ENCODE data around the gene SRSF11.

The SRSF11 gene

DNA sequence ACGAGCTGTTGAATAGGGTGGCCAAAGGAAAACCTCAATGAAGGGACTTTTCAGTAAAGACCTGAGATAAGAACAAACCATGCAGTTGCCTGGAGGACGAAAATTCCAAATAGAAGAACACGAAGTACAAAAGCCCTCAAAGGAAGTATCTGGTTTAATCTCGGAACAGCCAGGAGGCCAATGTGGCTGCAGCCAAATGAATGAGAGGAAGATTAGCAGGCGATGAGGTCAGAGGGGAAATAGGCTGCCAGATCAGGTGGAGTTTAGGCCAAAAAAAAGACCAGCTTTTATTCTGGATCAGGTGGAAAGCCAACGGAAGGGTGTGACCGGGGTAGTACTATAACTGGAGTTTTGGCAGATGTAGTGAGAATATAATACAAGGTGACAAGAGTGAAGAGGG is 43.7 kb downstream of the SRSF11 start:
- DNase-seq (ENCODE audit: extremely low spot score), result no peak
- CTCF ChIA-PET, result no interaction called here
- TF ChIP-seq FOXM1 (IDR thresholded peaks at IDR 0.05; ENCODE audit: borderline replicate concordance) (no peak), LEF1 (IDR thresholded peaks at IDR 0.05; ENCODE audit: borderline replicate concordance) (no peak), FOXA1 (IDR thresholded peaks at IDR 0.05) (no peak), TARDBP (IDR thresholded peaks at IDR 0.05) (no peak), HDGF (IDR thresholded peaks at IDR 0.05; ENCODE audit: borderline replicate concordance) (no peak), SP1 (IDR thresholded peaks at IDR 0.05) (no peak), FOXK2 (IDR thresholded peaks at IDR 0.05) (no peak), BHLHE40 (IDR thresholded peaks at IDR 0.05; ENCODE audit: borderline replicate concordance) (no peak), ELF4 (IDR thresholded peaks at IDR 0.05) (no peak), NFRKB (IDR thresholded peaks at IDR 0.05) (no peak), L3MBTL2 (conservative IDR thresholded peaks at IDR 0.05) (no peak)
- POLR2A ChIA-PET, result no interaction called here

DNA sequence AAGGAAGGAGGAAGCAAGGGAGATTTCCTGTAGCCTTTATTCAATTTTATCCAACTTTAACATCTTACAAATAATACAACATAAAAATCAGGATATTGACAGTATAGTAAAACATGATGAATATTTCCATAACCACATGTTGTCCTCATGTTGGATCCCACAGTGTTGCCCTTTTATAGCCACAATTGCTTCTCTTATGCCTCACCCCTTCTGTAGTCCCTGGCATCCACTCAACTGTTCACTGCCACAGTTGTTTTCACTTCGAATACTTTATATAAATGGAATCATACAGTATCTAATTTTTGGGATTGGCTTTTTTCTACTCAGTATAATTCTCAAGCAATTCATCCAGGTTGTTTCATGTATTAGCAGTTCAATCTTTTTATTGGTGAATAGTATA is 44.8 kb downstream of the SRSF11 start:
- DNase-seq (ENCODE audit: extremely low spot score), result no peak
- ChIA-PET CTCF (no interaction called here), POLR2A (no interaction called here)
- no peak for TF ChIP-seq TARDBP (IDR thresholded peaks at IDR 0.05)
- TF ChIP-seq LEF1 (IDR thresholded peaks at IDR 0.05; ENCODE audit: borderline replicate concordance), result no peak
- no peak for TF ChIP-seq CTBP1 (IDR thresholded peaks at IDR 0.05; ENCODE audit: borderline replicate concordance)
- no peak for TF ChIP-seq FOXK2 (IDR thresholded peaks at IDR 0.05)
- TF ChIP-seq BHLHE40 (IDR thresholded peaks at IDR 0.05; ENCODE audit: borderline replicate concordance), result no peak
- TF ChIP-seq HDGF (IDR thresholded peaks at IDR 0.05; ENCODE audit: borderline replicate concordance), result no peak
- no peak for TF ChIP-seq SUZ12 (IDR thresholded peaks at IDR 0.05)
- TF ChIP-seq SP1 (IDR thresholded peaks at IDR 0.05), result no peak
- no peak for TF ChIP-seq ELF4 (IDR thresholded peaks at IDR 0.05)
- TF ChIP-seq NFRKB (IDR thresholded peaks at IDR 0.05), result no peak
- TF ChIP-seq ARNT (IDR thresholded peaks at IDR 0.05), result no peak
- TF ChIP-seq, protein P1, sequence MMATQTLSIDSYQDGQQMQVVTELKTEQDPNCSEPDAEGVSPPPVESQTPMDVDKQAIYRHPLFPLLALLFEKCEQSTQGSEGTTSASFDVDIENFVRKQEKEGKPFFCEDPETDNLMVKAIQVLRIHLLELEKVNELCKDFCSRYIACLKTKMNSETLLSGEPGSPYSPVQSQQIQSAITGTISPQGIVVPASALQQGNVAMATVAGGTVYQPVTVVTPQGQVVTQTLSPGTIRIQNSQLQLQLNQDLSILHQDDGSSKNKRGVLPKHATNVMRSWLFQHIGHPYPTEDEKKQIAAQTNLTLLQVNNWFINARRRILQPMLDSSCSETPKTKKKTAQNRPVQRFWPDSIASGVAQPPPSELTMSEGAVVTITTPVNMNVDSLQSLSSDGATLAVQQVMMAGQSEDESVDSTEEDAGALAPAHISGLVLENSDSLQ (IDR thresholded peaks at IDR 0.05), result no peak
- no peak for TF ChIP-seq FOXM1 (IDR thresholded peaks at IDR 0.05; ENCODE audit: borderline replicate concordance)
- no peak for TF ChIP-seq FOXA1 (IDR thresholded peaks at IDR 0.05)

DNA sequence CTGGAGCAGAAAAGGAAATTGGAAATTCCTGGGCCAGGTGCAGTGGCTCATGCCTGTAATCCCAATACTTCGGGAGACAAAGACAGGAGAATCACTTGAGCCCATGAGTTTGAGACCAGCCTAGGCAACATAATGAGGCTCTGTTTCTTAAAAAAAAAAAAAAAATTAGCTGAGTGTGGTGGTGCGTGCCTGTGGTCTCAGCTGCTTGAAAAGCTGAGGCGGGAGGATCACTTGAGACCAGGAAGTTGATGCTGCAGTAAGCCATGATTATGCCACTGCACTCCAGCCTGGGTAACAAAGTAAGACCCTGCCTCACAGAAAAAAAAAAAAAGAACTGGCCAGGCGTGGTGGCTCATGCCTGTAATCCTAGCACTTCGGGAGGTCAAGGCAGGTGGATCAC is 56.7 kb downstream of the SRSF11 start:
- CTCF ChIA-PET, result no interaction called here
- TF ChIP-seq SP1 (IDR thresholded peaks at IDR 0.05), result no peak
- no peak for DNase-seq (ENCODE audit: extremely low spot score)
- POLR2A ChIA-PET, result no interaction called here

DNA sequence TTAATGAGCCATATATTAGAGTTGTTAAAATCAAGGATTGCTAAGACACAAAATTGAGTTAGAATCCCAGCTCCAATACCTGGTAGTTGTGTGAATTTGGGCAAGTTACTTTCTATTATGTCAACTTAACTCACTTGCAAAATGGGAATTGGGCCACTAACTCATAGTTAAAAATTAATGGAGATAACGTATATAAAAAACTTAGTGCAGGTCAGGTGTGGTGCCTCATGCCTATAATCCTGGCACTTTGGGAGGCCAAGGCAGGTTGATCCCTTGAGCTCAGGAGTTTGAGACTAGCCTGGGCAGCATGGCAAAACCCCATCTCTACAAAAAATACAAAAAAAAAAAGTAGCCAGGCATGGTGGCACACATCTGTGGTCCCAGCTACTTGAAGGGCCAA is 57.5 kb downstream of the SRSF11 start:
- ChIA-PET CTCF (no interaction called here), POLR2A (no interaction called here)
- DNase-seq (ENCODE audit: extremely low spot score), result no peak

DNA sequence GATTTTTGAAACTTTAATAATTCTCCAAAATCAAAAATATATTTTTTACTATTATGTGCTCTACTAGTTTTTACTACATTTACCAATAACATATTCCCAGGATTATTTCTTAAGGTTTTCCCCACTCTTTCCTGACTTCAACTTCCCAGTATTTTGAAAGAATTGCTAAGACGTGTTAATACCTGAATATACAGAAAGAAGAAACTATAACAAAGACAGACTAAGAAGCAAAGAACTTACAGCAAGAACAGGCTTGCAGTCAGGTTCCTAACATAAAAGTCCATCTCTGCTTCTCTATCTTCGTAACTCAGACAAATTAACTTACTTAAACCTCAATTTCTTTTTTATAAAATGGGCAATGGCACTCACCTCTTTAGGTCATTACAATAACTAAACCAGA is 63.2 kb downstream of the SRSF11 start:
- no peak for DNase-seq (ENCODE audit: extremely low spot score)
- TF ChIP-seq NFRKB (IDR thresholded peaks at IDR 0.05), result no peak
- ChIA-PET CTCF (no interaction called here), POLR2A (interaction anchor here (0.6 to 0.7 kb wide), 2 partner anchors 59 to 70 kb away, joined by 3 read pairs; partner anchors contain the start of gene ANKRD13C)

More for the DNA sequence above, 57.5 kb downstream of the SRSF11 start:
- TF ChIP-seq ZNF384 (IDR thresholded peaks at IDR 0.05) (no peak), ELF4 (IDR thresholded peaks at IDR 0.05) (no peak), CTBP1 (IDR thresholded peaks at IDR 0.05; ENCODE audit: borderline replicate concordance) (no peak), HDGF (IDR thresholded peaks at IDR 0.05; ENCODE audit: borderline replicate concordance) (no peak), LEF1 (IDR thresholded peaks at IDR 0.05; ENCODE audit: borderline replicate concordance) (no peak), L3MBTL2 (conservative IDR thresholded peaks at IDR 0.05) (no peak), SP1 (IDR thresholded peaks at IDR 0.05) (no peak), FOXK2 (IDR thresholded peaks at IDR 0.05) (no peak), BHLHE40 (IDR thresholded peaks at IDR 0.05; ENCODE audit: borderline replicate concordance) (no peak)
- TF ChIP-seq, protein P1 (IDR thresholded peaks at IDR 0.05), result no peak

DNA sequence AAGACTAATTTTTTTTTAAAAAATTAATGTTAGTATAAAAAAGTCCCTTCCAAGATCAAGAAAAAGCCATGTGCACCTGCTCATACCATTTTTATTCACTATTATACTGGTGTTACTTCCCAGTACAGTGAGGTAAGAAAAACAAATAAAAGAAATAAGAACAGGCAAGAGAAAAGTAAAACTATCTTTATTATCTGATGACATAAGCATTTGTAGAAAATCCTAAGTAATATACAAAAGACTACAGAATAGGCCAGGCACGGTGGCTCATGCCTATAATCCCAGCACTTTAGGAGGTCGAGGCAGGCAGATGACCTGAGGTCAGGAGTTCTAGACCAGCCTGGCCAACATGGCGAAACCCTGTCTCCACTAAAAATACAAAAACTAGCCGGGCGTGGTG is 65.3 kb downstream of the SRSF11 start:
- ChIA-PET POLR2A (no interaction called here), CTCF (no interaction called here)
- no peak for DNase-seq (ENCODE audit: extremely low spot score)
- TF ChIP-seq L3MBTL2 (conservative IDR thresholded peaks at IDR 0.05), result no peak
- TF ChIP-seq HDGF (IDR thresholded peaks at IDR 0.05; ENCODE audit: borderline replicate concordance), result no peak
- TF ChIP-seq BHLHE40 (IDR thresholded peaks at IDR 0.05; ENCODE audit: borderline replicate concordance), result no peak
- no peak for TF ChIP-seq FOXA1 (IDR thresholded peaks at IDR 0.05)
- no peak for TF ChIP-seq TARDBP (IDR thresholded peaks at IDR 0.05)
- TF ChIP-seq NFRKB (IDR thresholded peaks at IDR 0.05), result no peak
- TF ChIP-seq ARNT (IDR thresholded peaks at IDR 0.05), result no peak

DNA sequence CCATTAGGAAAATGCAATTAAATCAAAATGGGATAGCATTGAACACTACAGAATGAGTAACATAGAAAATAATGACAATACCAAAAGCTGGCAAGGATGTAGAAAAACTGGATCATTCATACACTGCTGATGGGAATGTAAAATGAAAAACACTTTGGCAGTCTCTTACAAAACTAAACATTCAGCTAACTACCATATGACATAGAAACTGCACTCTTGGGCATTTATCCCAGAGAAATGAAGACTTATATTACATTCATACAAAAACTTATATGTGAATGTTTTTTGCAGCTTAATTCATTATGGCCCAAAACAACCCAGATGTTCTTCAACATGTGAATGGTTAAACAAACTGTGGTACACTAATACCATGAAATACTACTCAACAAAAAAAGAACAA is 67.0 kb downstream of the SRSF11 start:
- ChIA-PET CTCF (no interaction called here), POLR2A (interaction anchor here (1.2 kb wide), 1 partner anchor 123 kb away, joined by 3 read pairs; the partner anchor contains the start of gene CTH)
- TF ChIP-seq HDGF (IDR thresholded peaks at IDR 0.05; ENCODE audit: borderline replicate concordance) (no peak), CTBP1 (IDR thresholded peaks at IDR 0.05; ENCODE audit: borderline replicate concordance) (no peak)
- TF ChIP-seq, protein P1 (IDR thresholded peaks at IDR 0.05), result no peak
- no peak for DNase-seq (ENCODE audit: extremely low spot score)
